ENCODE results near the gene ARHGDIG. TPM values are rescaled to one million over a fixed set of nuclear protein-coding genes. Genes with fewer than 3 reads are reported as not detected.

The ARHGDIG gene
- total and polyA plus RNA-seq, 4 experiments from 2014 or later, result 0.96 TPM; not detected in 3

DNA sequence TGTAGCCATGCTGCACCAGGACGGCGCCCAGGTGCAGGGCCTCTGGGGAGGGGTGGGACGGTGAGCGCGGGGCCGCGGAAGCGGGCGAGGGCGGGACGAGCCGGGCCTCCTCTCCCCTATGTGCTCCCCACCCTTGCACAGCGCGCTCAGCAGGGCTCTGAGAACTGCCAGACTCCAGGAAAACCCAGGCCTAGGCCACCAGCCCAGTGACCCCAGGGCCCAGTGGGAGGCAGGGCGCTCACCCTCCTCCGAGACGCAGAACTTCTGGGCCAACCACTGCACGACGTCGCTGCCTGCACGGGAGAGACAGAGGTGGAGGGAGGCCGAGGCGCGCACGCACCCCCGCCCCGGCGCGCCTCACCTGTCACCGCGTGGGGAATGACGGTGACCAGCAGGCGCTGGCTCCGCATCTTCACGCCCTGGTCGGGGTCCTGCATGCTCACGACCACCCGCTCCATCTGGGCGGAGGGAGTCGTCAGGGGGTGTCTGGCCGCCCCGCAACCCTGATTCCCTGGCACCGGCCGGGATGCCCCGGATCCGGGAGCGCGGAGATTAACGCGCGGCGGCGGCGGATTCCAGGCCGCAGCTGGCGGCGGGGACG lies 5.2 kb upstream of the ARHGDIG start:
- Mint-ChIP-seq H3K36me3 (no peaks in the 10 kb centered on the region), H3K4me3 (peak overlapping the region in 4 of 8 donors; percentile 64 to 77 (median 68)), H3K27me3 (peaks cover 4 to 8% of the 10 kb centered on the region in 2 donors), H3K27ac (no peak overlapping the region), H3K9me3 (no peaks in the 10 kb centered on the region), H3K4me1 (peaks cover 6 to 9% (median 8%) of the 10 kb centered on the region in 4 donors)
- intact Hi-C loops (cut with micrococcal nuclease), result no loop called here
- H3K4me1 ChIP-seq (ENCODE audit: insufficient read depth, low read length), result peaks cover 14% of the 10 kb centered on the region
- peak in 3 of 5 donors; percentile 16 to 29 (median 23) for DNase-seq
- H3K27ac ChIP-seq (ENCODE audit: low read depth, low read length), result no peak overlapping the region
- ChIA-PET CTCF (ENCODE audit: partially characterized antibody) (no interaction called here), POLR2A (ENCODE audit: partially characterized antibody) (no interaction called here)
- no peaks in the 10 kb centered on the region for H3K9me3 ChIP-seq (ENCODE audit: control insufficient read depth in 1 of 2, low read length in 2 of 2)
- H3K36me3 ChIP-seq (ENCODE audit: insufficient read depth, low read length), result no peaks in the 10 kb centered on the region
- peak overlapping the region in 1 of 2 donors; percentile 24 for H3K4me3 ChIP-seq (ENCODE audit: low read length in 2 of 2)
- no peaks in the 10 kb centered on the region for H3K27me3 ChIP-seq (ENCODE audit: insufficient read depth, low read length)

DNA sequence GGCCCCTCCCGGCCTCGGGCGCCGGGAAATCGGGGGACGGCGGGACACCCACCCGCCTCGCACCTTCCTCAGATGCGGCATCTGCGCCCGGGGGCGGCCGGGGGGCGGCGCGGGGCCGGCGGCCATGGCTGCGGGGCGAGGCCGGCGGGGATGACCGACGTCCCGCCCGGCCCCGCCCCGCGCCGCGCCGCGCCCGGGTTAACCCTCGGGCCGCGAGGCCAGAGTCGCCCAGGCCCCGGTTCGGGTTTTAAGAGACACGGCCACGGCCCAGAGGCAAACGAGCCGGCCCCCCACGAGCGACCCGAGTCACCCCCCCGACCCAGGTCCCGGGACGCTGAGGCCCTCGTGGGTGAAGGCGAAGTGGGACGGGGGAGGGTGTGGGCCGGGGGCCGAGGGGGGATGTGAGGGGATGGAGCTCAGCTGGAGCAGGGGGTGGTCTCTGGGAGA lies 4.6 kb upstream of the ARHGDIG start, which contains the start of gene RGS11:
TSS of gene RGS11 (minus strand) at position 159 of the 447 bp plus-strand sequence. CDS start at position 126, 33 bp downstream.
- H3K4me3 Mint-ChIP-seq, result peak within 1 kb of the TSS; percentile 9 to 77 (median 63)
- H3K36me3 Mint-ChIP-seq, result no peaks in the 10 kb centered on the region
- Histone ChIP-seq H3K9me3 (ENCODE audit: control insufficient read depth in 1 of 2, low read length in 2 of 2) (no peaks in the 10 kb centered on the region), H3K4me1 (ENCODE audit: insufficient read depth, low read length) (peaks cover 14% of the 10 kb centered on the region), H3K27ac (ENCODE audit: low read depth, low read length) (no peak within 1 kb of the TSS), H3K36me3 (ENCODE audit: insufficient read depth, low read length) (no peaks in the 10 kb centered on the region), H3K27me3 (ENCODE audit: insufficient read depth, low read length) (no peaks in the 10 kb centered on the region), H3K4me3 (ENCODE audit: low read length in 2 of 2) (peak within 1 kb of the TSS in 1 of 2 donors; percentile 24)
- peak within 1 kb of the TSS in 2 of 7 donors; percentile 12 to 59 for H3K27ac Mint-ChIP-seq
- no peaks in the 10 kb centered on the region for H3K9me3 Mint-ChIP-seq
- ChIA-PET POLR2A (ENCODE audit: partially characterized antibody) (no interaction called here), CTCF (ENCODE audit: partially characterized antibody) (no interaction called here)
- intact Hi-C loops (cut with micrococcal nuclease), result no loop called here
- DNase-seq, result no peak
- H3K27me3 Mint-ChIP-seq, result peaks cover 4 to 8% of the 10 kb centered on the region in 2 donors
- peaks cover 6 to 9% (median 8%) of the 10 kb centered on the region in 4 donors for H3K4me1 Mint-ChIP-seq

DNA sequence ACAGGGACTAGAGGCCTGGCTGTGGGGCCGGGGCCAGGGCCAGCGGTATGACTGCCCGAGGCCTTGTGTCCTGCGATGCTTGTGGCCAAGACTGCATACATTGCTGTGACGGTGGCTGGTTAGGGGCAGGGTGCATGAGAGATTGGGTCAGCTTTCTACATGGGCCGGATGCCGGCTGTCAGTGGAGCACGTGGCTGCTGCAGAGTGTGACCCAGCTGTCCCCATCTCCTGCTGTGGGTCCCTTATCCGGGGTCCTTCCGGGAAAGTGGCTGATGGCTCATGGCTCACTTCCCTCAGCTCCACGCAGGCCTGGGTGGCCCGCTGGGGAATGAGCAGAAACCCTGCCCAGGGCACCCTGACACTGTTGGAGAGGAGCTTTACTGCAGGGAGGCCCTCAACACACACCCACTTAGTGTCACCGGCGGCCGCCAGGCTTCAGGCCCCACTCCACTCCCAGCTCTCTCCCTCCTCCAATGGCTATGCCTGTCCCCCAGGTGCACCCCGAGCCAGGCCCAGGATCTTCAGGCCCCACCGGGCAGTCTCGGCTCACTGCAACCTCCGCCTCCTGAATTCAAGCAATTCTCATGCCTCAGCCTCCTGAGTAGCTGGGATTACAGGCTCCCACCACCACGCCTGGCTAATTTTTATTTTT lies 3.8 kb upstream of the ARHGDIG start:
- Mint-ChIP-seq H3K4me1 (peaks cover 6 to 9% (median 8%) of the 10 kb centered on the region in 4 donors), H3K36me3 (no peaks in the 10 kb centered on the region), H3K27ac (peak overlapping the region in 2 of 7 donors; percentile 4 to 12), H3K9me3 (no peaks in the 10 kb centered on the region), H3K27me3 (peaks cover 4 to 8% of the 10 kb centered on the region in 2 donors), H3K4me3 (peak overlapping the region; percentile 9 to 71 (median 56))
- Histone ChIP-seq H3K4me1 (ENCODE audit: insufficient read depth, low read length) (peaks cover 14% of the 10 kb centered on the region), H3K9me3 (ENCODE audit: control insufficient read depth in 1 of 2, low read length in 2 of 2) (no peaks in the 10 kb centered on the region), H3K27ac (ENCODE audit: low read depth, low read length) (no peak overlapping the region), H3K36me3 (ENCODE audit: insufficient read depth, low read length) (no peaks in the 10 kb centered on the region), H3K4me3 (ENCODE audit: low read length in 2 of 2) (no peak overlapping the region), H3K27me3 (ENCODE audit: insufficient read depth, low read length) (no peaks in the 10 kb centered on the region)
- ChIA-PET POLR2A (ENCODE audit: partially characterized antibody) (no interaction called here), CTCF (ENCODE audit: partially characterized antibody) (no interaction called here)
- intact Hi-C loops (cut with micrococcal nuclease), result no loop called here
- DNase-seq, result no peak

DNA sequence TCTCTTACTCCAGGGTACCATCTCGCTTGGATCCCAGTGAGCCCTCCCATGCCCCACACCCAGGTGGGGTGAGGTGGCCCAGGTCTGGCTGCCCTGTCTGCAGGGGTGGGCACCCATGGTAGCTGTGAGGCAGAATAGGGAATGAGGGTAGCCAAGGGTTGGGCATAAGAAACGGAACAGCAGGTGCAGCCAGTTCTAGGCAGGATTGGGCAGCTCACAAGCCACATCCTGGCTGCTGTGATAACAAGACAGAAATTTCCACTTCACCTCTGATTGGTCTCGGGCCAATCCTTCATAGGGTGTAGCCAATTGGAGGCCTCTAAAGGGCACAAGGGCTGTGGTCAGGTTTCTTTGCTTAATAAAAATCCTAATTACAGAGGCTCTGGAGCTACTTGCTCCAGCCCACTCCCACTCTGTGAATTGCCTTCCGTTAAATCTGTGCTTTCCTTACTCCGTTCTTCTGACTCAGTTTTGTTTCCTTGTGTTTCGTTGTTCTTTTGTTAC lies 1.5 kb upstream of the ARHGDIG start:
- H3K4me1 ChIP-seq (ENCODE audit: insufficient read depth, low read length), result peaks cover 14% of the 10 kb centered on the region
- peaks cover 6 to 9% (median 8%) of the 10 kb centered on the region in 4 donors for H3K4me1 Mint-ChIP-seq
- peaks cover 4 to 7% of the 10 kb centered on the region in 2 donors for H3K27me3 Mint-ChIP-seq
- H3K27ac Mint-ChIP-seq, result peak overlapping the region in 1 of 7 donors; percentile 0
- peak overlapping the region in 4 of 8 donors; percentile 1 to 43 (median 4) for H3K4me3 Mint-ChIP-seq
- no peaks in the 10 kb centered on the region for H3K36me3 Mint-ChIP-seq
- DNase-seq, result peak; percentile 40 to 61 (median 55)
- no peaks in the 10 kb centered on the region for H3K36me3 ChIP-seq (ENCODE audit: insufficient read depth, low read length)
- no peaks in the 10 kb centered on the region for H3K9me3 Mint-ChIP-seq
- POLR2A ChIA-PET (ENCODE audit: partially characterized antibody), result interaction anchor here (0.6 kb wide), 2 partner anchors 27 to 91 kb away, joined by 3 read pairs; no protein-coding TSS in a partner anchor
- H3K27me3 ChIP-seq (ENCODE audit: insufficient read depth, low read length), result no peaks in the 10 kb centered on the region
- CTCF ChIA-PET (ENCODE audit: partially characterized antibody), result interaction anchor here (1.4 kb wide), 1 partner anchor 44 kb away, joined by 3 read pairs; no protein-coding TSS in a partner anchor
- no peak overlapping the region for H3K27ac ChIP-seq (ENCODE audit: low read depth, low read length)
- intact Hi-C loops (cut with micrococcal nuclease), result no loop called here
- no peaks in the 10 kb centered on the region for H3K9me3 ChIP-seq (ENCODE audit: control insufficient read depth in 1 of 2, low read length in 2 of 2)
- H3K4me3 ChIP-seq (ENCODE audit: low read length in 2 of 2), result no peak overlapping the region

- Mint-ChIP-seq H3K4me1 (peaks cover 6 to 9% (median 8%) of the 10 kb centered on the region in 4 donors), H3K36me3 (no peaks in the 10 kb centered on the region), H3K9me3 (no peaks in the 10 kb centered on the region), H3K27me3 (peaks cover 4 to 7% of the 10 kb centered on the region in 2 donors), H3K4me3 (peak overlapping the region in 3 of 8 donors; percentile 1 to 5 (median 2)), H3K27ac (no peak overlapping the region)
- POLR2A ChIA-PET (ENCODE audit: partially characterized antibody), result interaction anchor here (0.6 kb wide), 2 partner anchors 28 to 91 kb away, joined by 3 read pairs; no protein-coding TSS in a partner anchor
- Histone ChIP-seq H3K4me1 (ENCODE audit: insufficient read depth, low read length) (peaks cover 14% of the 10 kb centered on the region), H3K36me3 (ENCODE audit: insufficient read depth, low read length) (no peaks in the 10 kb centered on the region), H3K27me3 (ENCODE audit: insufficient read depth, low read length) (no peaks in the 10 kb centered on the region), H3K9me3 (ENCODE audit: control insufficient read depth in 1 of 2, low read length in 2 of 2) (no peaks in the 10 kb centered on the region), H3K4me3 (ENCODE audit: low read length in 2 of 2) (no peak overlapping the region), H3K27ac (ENCODE audit: low read depth, low read length) (no peak overlapping the region)
- intact Hi-C loops (cut with micrococcal nuclease), result no loop called here
- CTCF ChIA-PET (ENCODE audit: partially characterized antibody), result interaction anchor here (1.4 kb wide), 1 partner anchor 44 kb away, joined by 3 read pairs; no protein-coding TSS in a partner anchor
- DNase-seq, result no peak
Measured at GRCh38 chr16:279531-279930, 860 bp upstream of the ARHGDIG start.

GRCh38 chr16:280005-280460 lies 358 bp upstream of the ARHGDIG start:
- POLR2A ChIA-PET (ENCODE audit: partially characterized antibody), result no interaction called here
- H3K4me3 ChIP-seq (ENCODE audit: low read length in 2 of 2), result no peak overlapping the region
- no peaks in the 10 kb centered on the region for H3K9me3 ChIP-seq (ENCODE audit: control insufficient read depth in 1 of 2, low read length in 2 of 2)
- Mint-ChIP-seq H3K9me3 (no peaks in the 10 kb centered on the region), H3K4me1 (peaks cover 6 to 9% (median 8%) of the 10 kb centered on the region in 4 donors), H3K4me3 (no peak overlapping the region), H3K27ac (no peak overlapping the region), H3K27me3 (peaks cover 4 to 7% of the 10 kb centered on the region in 2 donors), H3K36me3 (no peaks in the 10 kb centered on the region)
- intact Hi-C loops (cut with micrococcal nuclease), result no loop called here
- H3K4me1 ChIP-seq (ENCODE audit: insufficient read depth, low read length), result peaks cover 13% of the 10 kb centered on the region
- no peaks in the 10 kb centered on the region for H3K36me3 ChIP-seq (ENCODE audit: insufficient read depth, low read length)
- H3K27me3 ChIP-seq (ENCODE audit: insufficient read depth, low read length), result no peaks in the 10 kb centered on the region
- H3K27ac ChIP-seq (ENCODE audit: low read depth, low read length), result no peak overlapping the region
- DNase-seq, result no peak
- CTCF ChIA-PET (ENCODE audit: partially characterized antibody), result no interaction called here

All from CD4-positive, alpha-beta memory T cell (primary cell).